ENCODE results near the gene PNMA8C.
"Not testable (repeated sequence)": the region's sequence is repeated elsewhere in the genome, so short reads cannot be mapped to it uniquely, and the experiment has no call there.

- TF ChIP-seq, protein P1, sequence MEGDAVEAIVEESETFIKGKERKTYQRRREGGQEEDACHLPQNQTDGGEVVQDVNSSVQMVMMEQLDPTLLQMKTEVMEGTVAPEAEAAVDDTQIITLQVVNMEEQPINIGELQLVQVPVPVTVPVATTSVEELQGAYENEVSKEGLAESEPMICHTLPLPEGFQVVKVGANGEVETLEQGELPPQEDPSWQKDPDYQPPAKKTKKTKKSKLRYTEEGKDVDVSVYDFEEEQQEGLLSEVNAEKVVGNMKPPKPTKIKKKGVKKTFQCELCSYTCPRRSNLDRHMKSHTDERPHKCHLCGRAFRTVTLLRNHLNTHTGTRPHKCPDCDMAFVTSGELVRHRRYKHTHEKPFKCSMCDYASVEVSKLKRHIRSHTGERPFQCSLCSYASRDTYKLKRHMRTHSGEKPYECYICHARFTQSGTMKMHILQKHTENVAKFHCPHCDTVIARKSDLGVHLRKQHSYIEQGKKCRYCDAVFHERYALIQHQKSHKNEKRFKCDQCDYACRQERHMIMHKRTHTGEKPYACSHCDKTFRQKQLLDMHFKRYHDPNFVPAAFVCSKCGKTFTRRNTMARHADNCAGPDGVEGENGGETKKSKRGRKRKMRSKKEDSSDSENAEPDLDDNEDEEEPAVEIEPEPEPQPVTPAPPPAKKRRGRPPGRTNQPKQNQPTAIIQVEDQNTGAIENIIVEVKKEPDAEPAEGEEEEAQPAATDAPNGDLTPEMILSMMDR (IDR thresholded peaks at IDR 0.05), result not testable (repeated sequence)
- TF ChIP-seq, protein P2, sequence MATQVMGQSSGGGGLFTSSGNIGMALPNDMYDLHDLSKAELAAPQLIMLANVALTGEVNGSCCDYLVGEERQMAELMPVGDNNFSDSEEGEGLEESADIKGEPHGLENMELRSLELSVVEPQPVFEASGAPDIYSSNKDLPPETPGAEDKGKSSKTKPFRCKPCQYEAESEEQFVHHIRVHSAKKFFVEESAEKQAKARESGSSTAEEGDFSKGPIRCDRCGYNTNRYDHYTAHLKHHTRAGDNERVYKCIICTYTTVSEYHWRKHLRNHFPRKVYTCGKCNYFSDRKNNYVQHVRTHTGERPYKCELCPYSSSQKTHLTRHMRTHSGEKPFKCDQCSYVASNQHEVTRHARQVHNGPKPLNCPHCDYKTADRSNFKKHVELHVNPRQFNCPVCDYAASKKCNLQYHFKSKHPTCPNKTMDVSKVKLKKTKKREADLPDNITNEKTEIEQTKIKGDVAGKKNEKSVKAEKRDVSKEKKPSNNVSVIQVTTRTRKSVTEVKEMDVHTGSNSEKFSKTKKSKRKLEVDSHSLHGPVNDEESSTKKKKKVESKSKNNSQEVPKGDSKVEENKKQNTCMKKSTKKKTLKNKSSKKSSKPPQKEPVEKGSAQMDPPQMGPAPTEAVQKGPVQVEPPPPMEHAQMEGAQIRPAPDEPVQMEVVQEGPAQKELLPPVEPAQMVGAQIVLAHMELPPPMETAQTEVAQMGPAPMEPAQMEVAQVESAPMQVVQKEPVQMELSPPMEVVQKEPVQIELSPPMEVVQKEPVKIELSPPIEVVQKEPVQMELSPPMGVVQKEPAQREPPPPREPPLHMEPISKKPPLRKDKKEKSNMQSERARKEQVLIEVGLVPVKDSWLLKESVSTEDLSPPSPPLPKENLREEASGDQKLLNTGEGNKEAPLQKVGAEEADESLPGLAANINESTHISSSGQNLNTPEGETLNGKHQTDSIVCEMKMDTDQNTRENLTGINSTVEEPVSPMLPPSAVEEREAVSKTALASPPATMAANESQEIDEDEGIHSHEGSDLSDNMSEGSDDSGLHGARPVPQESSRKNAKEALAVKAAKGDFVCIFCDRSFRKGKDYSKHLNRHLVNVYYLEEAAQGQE (IDR thresholded peaks at IDR 0.05; ENCODE audit: insufficient read depth in 1 of 2, low read depth in 2 of 2, low read length in 1 of 2), result not testable (repeated sequence)
- TF ChIP-seq POLR2AphosphoS5 (IDR thresholded peaks at IDR 0.05; ENCODE audit: low read depth, low read length); SIN3A (IDR thresholded peaks at IDR 0.05; ENCODE audit: borderline replicate concordance, insufficient read depth, low read depth, low read length); TCF7L2 (IDR thresholded peaks at IDR 0.05; ENCODE audit: low read depth, low read length): not testable (repeated sequence)
Observed at GRCh38 chr19:46375476-46376067, 53.2 kb downstream of the PNMA8C start.

Measured in Panc1 (cell line).